ENCODE measurements around the gene ALDH4A1.

Gene ALDH4A1

DNA sequence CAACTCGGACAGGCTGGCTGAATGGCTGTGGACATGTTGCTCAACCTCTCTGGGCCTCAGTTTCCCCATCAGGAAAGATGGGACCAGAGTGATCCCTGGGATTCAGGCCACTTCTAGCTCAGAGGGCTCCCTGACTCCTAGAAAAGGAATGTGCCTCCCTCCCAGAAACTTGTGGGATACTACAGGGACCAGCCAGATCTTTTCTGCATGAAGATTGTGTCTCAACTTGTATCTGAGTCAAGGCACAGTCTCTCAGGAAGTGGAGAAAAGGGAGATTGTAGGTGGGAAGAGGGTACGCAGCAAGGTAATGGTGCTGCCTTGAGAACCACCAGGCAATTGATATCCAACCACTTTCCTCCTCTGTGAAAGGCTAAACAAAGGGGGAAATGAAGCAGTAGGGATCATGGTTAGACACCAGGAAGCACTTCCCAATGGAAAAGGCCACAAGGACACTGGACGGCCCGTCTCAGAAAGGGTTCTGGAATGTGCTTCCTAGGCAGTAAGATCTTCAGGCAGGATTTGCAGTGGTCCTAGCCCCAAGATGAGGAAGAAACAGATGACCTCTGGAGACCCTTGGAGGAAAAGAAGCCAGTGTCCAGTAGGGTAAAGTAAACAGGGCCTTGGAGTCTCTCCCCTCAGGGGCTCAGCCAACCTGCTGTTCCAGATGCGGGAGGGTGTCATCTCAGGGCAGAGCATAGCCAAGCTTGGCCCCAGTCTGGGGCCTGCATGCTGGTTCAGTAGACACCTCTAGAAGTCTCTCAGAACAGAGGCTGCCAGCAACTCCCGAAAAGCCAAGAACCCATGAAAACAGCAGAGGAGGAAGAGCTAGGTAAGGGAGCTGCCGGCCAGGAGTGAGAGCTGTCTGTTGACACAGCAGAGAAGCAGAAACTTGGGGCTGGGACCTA lies 37.3 kb upstream of the ALDH4A1 start:
- no peak for DNase-seq (ENCODE audit: low spot score)

DNA sequence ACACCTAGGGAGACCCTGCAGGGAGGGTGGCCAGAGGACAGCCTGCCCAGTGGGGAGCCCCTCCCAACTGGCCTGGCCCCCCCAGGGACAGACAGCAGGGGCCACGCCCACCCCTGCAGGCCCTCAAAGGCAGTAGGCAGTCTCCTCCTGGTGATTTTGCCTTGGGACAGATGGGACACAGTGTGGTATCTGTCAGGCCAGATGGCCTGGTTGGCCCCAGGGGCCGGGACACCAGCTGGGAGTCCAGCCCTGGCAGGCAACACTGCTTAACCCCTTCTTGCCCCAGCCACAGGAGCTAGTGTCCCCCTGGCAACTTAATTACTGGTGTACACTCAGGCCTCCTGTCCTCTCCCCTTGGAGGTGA lies 36.3 kb upstream of the ALDH4A1 start:
- no peak for DNase-seq (ENCODE audit: low spot score)

GRCh38 chr1:18938008-18938706 lies 35.8 kb upstream of the ALDH4A1 start:
- no peak for DNase-seq (ENCODE audit: low spot score)

DNA sequence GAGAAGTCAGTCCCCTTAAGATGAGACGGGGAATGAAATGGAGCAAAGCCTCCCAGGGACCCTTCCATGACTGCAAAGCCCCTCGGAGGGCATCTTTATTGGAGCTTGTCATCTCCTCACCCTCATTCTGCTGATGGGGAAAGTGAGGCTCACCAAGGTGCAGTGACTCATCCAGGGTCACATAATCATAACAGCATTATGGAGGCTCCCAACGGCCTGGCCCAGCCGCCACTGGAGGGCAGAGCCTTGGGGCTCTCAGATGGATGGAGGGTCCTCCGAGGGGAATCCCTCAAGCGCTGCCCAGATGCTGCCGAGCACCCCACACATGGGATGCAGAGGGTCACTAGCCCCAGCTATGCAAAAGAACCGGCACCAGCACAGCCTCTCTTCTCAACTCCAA lies 35.2 kb upstream of the ALDH4A1 start:
- DNase-seq (ENCODE audit: low spot score), result no peak

- DNase-seq (ENCODE audit: low spot score), result no peak
These were observed 34.6 kb upstream of the ALDH4A1 start for GRCh38 chr1:18936814-18937481.

- DNase-seq (ENCODE audit: low spot score), result no peak
These were observed 34.1 kb upstream of the ALDH4A1 start for GRCh38 chr1:18936471-18936813.

DNA sequence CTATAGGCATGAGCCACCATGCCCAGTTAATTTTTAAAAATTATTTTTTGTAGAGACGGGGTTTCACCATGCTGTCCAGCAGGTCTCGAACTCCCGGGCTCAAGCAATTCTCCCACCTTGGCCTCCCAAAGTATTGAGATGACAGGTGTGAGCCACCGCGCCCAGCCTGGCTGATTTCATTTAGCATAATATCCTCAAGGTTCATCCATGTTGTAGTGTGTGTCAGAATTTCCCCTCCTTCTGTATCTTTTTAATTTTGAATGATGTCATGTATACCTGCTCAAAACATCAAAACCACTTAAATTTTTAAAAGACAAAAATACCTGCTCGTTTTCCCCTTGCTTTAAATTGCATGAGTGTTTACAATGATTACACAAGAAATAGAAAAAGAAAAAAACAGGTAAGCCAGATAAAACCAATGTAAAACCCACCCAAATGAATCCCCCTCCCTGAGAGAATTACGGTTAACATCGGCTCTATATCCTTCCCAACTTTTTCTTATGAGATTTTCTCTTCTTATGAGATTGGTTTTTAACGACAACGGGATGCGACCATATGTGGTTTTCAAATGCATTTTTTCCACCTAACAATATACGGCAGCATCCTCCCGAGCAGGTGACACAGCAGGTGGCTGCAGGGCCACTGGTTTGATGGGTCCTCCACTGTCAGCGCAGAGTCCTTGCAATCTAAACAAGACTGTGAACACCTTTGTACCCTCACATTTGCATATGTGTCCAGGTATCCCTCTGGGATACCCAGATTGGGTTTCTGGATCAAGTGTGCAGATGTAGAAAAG lies 32.0 kb upstream of the ALDH4A1 start:
- DNase-seq (ENCODE audit: low spot score), result no peak

DNA sequence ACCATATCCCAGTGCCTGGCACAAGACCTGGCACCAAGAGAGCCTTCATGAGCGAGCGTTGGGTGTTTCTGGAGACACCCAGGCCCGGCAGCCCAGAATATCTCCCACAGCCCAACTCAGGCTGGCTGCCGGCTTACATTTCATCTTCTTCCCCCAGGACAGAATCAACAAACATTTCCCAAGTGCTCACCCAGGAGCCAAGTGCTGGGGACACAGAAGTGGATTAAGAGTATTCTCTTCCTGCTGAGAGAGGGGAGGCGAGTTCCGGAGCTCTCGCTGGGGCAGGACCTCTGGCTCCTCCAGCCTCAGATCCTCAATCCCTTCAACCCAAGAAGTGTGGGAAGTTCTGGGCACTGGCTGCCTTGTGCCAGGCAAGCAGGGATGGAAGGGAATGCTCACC lies 30.5 kb upstream of the ALDH4A1 start:
- DNase-seq (ENCODE audit: low spot score), result no peak

- no peak for DNase-seq (ENCODE audit: low spot score)
These were observed 30.0 kb upstream of the ALDH4A1 start for GRCh38 chr1:18932387-18932786.

GRCh38 chr1:18931730-18932129 lies 29.4 kb upstream of the ALDH4A1 start:
- DNase-seq (ENCODE audit: low spot score), result no peak

DNA sequence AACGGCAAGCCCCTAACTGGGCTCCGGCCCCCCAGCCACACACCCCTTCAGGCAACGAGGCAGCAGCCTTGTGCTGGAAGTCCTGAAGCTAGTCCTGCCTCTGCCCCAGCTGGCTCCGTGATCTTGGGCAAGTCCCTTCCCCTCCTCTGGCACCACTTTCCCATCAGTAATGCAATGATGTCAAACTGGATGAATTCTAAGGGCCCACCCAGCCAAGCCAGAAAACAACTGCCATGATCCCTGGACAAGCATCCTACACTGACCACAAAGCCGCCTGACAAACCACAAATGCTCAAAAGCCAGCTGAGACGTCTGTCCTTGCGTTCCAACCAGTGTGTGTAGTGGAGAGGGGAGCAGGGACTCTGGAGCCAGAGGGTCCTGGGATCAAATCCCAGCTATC lies 27.3 kb upstream of the ALDH4A1 start:
- no peak for DNase-seq (ENCODE audit: low spot score)

DNA sequence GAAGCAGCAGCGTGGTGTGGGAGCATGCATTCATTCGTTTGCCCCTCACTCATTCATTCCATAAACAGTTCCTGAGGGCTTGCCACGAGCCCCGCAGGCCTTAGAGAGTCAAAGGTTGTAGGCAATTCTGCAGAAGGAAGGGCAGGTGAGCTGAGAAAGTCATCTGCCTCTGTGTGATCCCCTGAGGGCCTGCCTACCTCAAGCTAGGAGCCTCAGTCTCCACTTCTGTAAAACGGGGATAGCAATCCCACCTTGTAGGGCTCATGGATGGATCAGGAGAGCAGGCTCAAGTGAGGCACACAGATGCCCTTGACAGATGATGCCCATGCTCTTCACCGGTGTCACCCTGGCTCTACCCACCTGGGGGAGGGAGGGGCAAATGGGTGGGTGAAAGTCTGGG lies 26.6 kb upstream of the ALDH4A1 start:
- DNase-seq (ENCODE audit: low spot score), result no peak

- no peak for DNase-seq (ENCODE audit: low spot score)
These were observed 26.1 kb upstream of the ALDH4A1 start for GRCh38 chr1:18928406-18928805.

DNA sequence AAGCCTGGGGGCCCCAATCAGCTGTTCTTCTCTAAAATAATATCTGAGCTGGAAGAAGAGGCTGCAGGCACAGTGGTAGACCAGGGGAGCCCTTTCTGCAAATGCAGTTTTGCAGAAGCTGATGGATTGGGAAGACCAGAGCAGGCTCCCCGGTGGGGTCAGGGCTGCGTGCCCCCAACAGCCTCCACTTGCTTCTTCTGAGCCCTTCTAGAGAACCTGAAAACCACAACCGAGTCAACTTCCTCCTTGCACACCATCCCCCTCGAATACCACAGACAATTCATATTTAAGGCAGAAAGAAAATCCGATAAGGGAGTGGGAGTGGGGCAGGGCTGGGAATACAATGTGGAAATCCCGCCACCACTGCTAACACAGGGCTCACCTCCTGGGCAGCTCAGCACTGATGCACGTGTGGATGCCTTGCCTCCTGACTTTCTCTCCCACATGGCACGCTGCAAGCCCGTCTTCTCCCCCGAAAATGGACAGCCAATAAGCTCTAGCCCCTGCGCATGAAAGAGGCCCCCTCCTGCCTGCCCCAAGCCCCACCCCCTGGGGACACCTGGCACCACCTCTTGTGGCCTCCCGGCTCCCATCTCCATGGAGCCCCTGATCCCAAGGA lies 25.4 kb upstream of the ALDH4A1 start:
- no peak for DNase-seq (ENCODE audit: low spot score)

GRCh38 chr1:18927082-18927653 lies 24.8 kb upstream of the ALDH4A1 start:
- DNase-seq (ENCODE audit: low spot score), result no peak

GRCh38 chr1:18926315-18927081 lies 24.1 kb upstream of the ALDH4A1 start:
- DNase-seq (ENCODE audit: low spot score), result no peak

GRCh38 chr1:18925279-18925678 lies 22.9 kb upstream of the ALDH4A1 start:
- DNase-seq (ENCODE audit: low spot score), result no peak

DNA sequence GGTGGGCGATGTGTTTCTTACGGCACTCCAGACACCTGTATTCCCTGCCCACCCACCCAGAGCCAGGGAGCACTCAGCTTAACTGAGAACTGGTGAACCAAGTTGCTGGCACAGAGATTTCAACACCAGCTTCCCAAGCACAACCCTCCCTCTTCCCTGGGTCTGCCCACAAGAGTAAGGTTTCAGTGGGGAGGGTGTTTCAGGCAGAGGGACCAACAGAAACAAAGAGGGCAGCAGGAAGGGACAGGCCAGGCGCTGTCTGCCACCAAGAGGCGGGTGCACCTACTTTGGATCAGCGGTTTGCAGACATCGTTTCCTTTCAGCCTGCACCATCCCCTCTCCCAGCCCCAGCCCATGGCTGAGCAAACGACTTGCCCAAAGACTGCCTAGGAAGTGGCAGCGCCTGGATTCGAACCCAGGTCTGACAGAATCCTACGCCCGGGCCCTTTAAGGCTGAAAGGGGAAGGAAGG lies 21.9 kb upstream of the ALDH4A1 start:
- DNase-seq (ENCODE audit: low spot score), result no peak

DNA sequence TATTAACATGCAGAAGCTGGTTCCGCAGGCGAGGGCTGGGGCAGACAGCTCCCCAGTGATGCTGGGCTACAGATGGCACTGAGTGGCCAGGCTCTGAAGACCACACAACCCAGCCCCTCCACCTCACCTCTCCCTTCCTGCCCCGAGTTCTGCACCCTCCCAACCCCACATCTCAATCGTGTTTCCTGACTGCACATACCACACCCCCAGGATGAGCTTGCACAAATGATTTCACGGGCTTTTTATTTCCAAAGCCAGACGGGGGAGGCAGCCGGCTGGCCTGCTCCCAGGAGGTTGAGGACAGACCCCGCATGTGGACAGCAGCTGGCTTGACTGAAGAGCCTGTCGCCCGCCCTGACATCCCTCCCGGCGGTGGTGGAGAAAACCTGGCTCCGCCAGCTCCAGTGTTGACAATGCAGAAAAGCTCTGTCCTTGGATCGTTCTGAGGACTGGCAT lies 21.4 kb upstream of the ALDH4A1 start:
- no peak for DNase-seq (ENCODE audit: low spot score)

Measured in LoVo (cell line).